ENCODE data around the gene RPRD2. TPM values are rescaled to one million over a fixed set of nuclear protein-coding genes. Genes with fewer than 3 reads are reported as not detected.

RPRD2 gene
- total and polyA plus RNA-seq, 2 donors (not counting 1 experiment from before 2014, with no cell fraction given) = 16.6 to 49.1 TPM

DNA sequence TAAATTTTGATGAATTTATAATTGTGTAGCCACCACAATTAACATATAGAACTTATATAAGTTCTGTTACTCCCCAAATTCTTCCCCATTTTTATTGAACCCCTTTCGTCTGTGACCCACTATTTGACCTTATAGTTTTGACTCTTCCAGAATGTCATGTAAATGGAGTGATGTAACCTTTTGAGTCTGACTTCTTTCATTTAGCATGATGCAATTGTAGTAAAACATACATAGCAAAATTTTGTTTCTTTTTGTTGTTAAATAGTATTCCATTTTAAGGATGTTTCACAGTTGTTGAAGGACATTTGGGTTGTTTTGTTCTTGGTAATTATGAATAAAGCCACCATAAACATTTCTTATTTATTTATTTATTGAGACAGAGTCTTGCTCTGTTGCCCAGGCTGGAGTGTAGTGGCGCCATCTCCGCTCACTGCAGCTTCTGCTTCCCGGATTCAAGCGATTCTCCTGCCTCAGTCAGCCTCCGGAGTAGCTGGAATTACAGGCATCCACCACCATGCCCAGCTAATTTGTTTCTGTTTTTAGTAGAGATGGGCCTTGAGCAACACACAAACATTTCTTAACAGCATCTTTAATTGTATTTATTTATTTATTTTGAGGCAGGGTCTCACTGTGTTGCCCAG, 33.6 kb downstream of the RPRD2 start:
- no peak for DNase-seq
- no CpG with 5 or more reads among the region's 6 CpGs for WGBS (ENCODE audit: insufficient coverage)

More for the DNA sequence above, 33.6 kb downstream of the RPRD2 start:
- no peak overlapping the region for H2AFZ ChIP-seq (ENCODE audit: insufficient read depth, low read depth, low read length, poor library complexity, severe bottlenecking)
- H3K9ac ChIP-seq (ENCODE audit: low read length) = no peak overlapping the region
- Mint-ChIP-seq H3K4me1 (peaks cover 28% of the 10 kb centered on the region), H3K9me3 (ENCODE audit: insufficient read depth) (peaks cover 3% of the 10 kb centered on the region), H3K4me3 (no peak overlapping the region), H3K27me3 (no peaks in the 10 kb centered on the region), H3K27ac (no peak overlapping the region)
- CTCF ChIA-PET = no interaction called here
- H3K4me3 ChIP-seq (ENCODE audit: control extremely low read depth in 1 of 5, extremely low read depth in 1 of 5, insufficient read depth in 1 of 5, low read depth in 2 of 5, low read length in 4 of 5) = no peak overlapping the region
- no peak for ATAC-seq (ENCODE audit: low read depth)
- TF ChIP-seq CTCF (IDR thresholded peaks at IDR 0.05) (no peak), EZH2 (IDR thresholded peaks at IDR 0.05; ENCODE audit: borderline replicate concordance, insufficient read depth, low read depth, low read length, poor library complexity, severe bottlenecking) (no peak)
- H3K9me3 ChIP-seq (ENCODE audit: control extremely low read depth in 1 of 3, control insufficient read depth in 2 of 3, insufficient read depth in 1 of 3, low read length in 2 of 3) = peaks cover 0 to 3% (median 0%) of the 10 kb centered on the region in 3 donors
- peaks cover 0 to 8% of the 10 kb centered on the region in 2 experiments for H3K36me3 ChIP-seq (replicated peaks in 1 of 2; ENCODE audit: control extremely low read depth in 1 of 2, control insufficient read depth in 1 of 2, extremely low read depth in 1 of 2, insufficient read depth in 2 of 2, low read length in 1 of 2)
- peaks cover 58% of the 10 kb centered on the region for H4K20me1 ChIP-seq (ENCODE audit: control insufficient read depth, insufficient read depth, low read length, poor library complexity, severe bottlenecking)
- peaks cover 96% of the 10 kb centered on the region for H3K79me2 ChIP-seq (ENCODE audit: control insufficient read depth, insufficient read depth, low read length)
- H3K27me3 ChIP-seq (replicated peaks in 1 of 4; ENCODE audit: control extremely low read depth in 1 of 4, control insufficient read depth in 3 of 4, insufficient read depth in 4 of 4, low read length in 3 of 4) = no peaks in the 10 kb centered on the region
- H3K4me2 ChIP-seq (replicated peaks; ENCODE audit: low read depth, low read length, poor library complexity, severe bottlenecking) = no peak overlapping the region
- H3K27ac ChIP-seq (ENCODE audit: low read length in 2 of 2) = no peak overlapping the region
- intact Hi-C loops (cut with micrococcal nuclease) = no loop called here
- no peaks in the 10 kb centered on the region for H3K4me1 ChIP-seq (ENCODE audit: control insufficient read depth in 2 of 2, insufficient read depth in 2 of 2, low read length in 2 of 2)
- POLR2A ChIA-PET = no interaction called here
